T1000 (cell line): ENCODE measurements around the gene DGCR8.
"Not testable (repeated sequence)": the region's sequence is repeated elsewhere in the genome, so short reads cannot be mapped to it uniquely, and the experiment has no call there.

ENCODE experiments used
- DNase-seq: peaks from one replicate; lab custom pipeline; 2025; ENCODE audit warnings: mixed read lengths; lab: John Stamatoyannopoulos, UW

DGCR8 gene

GRCh38 chr22:20066617-20067383 lies 13.2 kb upstream of the DGCR8 start:
- DNase-seq, result no peak

GRCh38 chr22:20067384-20067682 lies 12.7 kb upstream of the DGCR8 start:
- not testable (repeated sequence) for DNase-seq

- DNase-seq, result no peak
These were observed 11.4 kb upstream of the DGCR8 start for GRCh38 chr22:20068640-20069039.

- DNase-seq, result no peak
These were observed 10.6 kb upstream of the DGCR8 start for GRCh38 chr22:20069331-20070042.

GRCh38 chr22:20071524-20071972 lies 8.5 kb upstream of the DGCR8 start:
- DNase-seq, result no peak

GRCh38 chr22:20076627-20077172 lies 3.3 kb upstream of the DGCR8 start:
- DNase-seq, result no peak

GRCh38 chr22:20080445-20080775 lies 369 bp downstream of the DGCR8 start:
- peak; percentile 61 for DNase-seq

- DNase-seq, result peak; percentile 48
These were observed 974 bp downstream of the DGCR8 start for GRCh38 chr22:20080776-20081654.

- no peak for DNase-seq
These were observed 3.3 kb downstream of the DGCR8 start for GRCh38 chr22:20083157-20083890.

GRCh38 chr22:20083891-20084546 lies 4.0 kb downstream of the DGCR8 start:
- no peak for DNase-seq

- no peak for DNase-seq
These were observed 4.7 kb downstream of the DGCR8 start for GRCh38 chr22:20084547-20085413.

GRCh38 chr22:20085651-20086050 lies 5.6 kb downstream of the DGCR8 start:
- DNase-seq, result no peak

GRCh38 chr22:20086101-20086599 lies 6.1 kb downstream of the DGCR8 start:
- DNase-seq, result no peak

- DNase-seq, result no peak
These were observed 6.7 kb downstream of the DGCR8 start for GRCh38 chr22:20086763-20087162.

GRCh38 chr22:20087319-20088262 lies 7.5 kb downstream of the DGCR8 start:
- DNase-seq, result no peak

- no peak for DNase-seq
These were observed 8.2 kb downstream of the DGCR8 start for GRCh38 chr22:20088263-20088648.

- DNase-seq, result no peak
These were observed 9.4 kb downstream of the DGCR8 start for GRCh38 chr22:20089226-20089976.
